Retina (tissue), 1 donor: Measurements from ENCODE around the gene NEIL3.

Source experiments
- DNase-seq: peaks from one replicate; pipeline ENCODE4 v3.0.0-alpha.2; 2016

The NEIL3 gene

DNA sequence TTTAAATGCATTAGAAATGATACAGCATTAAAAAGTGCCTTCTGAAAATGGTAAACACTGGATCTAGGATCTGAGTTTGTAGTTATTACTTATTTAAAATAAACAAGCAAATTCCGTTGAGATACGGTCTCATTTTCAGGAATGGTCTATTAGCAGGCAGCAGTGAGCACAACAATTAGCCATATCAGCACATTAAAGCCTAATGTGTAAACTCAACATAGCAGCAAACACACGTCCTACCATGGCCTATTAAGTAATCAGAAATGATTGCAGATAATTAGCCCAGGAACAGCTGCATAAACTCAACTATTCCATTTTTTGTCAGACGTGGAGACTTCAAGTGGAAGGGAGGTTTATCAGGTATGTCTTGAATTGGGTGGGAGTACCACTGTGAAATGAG lies 61.8 kb downstream of the NEIL3 start:
- no peak for DNase-seq

DNA sequence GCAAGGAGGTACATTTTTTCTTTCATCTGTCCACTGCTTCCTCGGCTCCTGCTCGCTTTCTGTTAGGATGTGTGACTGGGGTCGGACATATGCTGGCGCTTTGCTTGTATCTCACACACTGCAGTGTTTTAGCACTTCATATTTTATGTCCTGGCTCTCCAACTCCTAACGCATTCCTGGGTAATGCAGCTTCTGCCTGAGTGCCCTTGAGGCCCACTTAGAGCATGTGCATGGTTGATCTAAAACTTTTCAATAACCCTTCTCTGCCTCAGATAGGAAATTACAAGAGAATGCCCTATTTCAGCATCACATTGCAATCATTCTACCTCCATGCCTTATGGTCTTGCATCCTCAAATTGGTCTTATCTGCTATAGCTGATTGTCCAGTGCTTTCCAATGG lies 65.3 kb downstream of the NEIL3 start:
- DNase-seq, result peak; percentile 58

DNA sequence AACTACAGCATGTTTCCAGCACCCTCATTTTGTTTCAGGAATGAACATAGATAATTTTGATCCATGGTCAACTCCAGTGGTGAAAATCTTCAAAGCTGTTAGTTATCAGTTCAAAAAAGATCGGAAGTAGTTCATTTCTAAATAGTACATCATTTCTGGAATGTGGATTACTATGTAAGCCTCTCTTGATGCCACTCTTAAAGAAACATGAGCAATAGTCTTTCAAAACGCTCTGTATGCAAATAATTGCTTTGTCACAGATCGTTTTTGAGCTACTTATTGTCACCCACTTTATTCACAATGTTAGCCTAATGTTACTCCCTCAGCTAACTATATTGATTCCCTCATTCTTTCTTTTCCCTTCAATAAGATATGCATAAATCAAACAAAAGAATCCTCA lies 65.7 kb downstream of the NEIL3 start:
- no peak for DNase-seq

DNA sequence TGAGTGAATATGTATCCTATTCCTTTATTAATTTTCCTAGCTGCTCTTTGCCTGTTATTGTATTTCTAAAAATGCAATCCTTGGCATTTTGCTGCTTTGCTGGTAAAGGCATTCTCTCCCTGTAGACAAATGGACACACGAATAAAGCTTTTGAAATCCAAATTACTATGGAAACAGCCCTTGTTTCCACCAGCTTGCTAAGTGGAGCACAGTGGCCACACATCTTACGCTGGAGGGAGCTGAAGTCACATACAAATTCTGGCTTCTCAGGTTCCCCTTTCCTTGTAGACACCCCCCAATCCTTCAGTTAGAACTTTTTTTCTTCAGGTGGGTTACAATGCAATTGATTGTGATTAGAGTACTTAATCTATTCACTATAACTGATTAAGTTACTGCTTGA lies 66.3 kb downstream of the NEIL3 start:
- peak; percentile 20 for DNase-seq

DNA sequence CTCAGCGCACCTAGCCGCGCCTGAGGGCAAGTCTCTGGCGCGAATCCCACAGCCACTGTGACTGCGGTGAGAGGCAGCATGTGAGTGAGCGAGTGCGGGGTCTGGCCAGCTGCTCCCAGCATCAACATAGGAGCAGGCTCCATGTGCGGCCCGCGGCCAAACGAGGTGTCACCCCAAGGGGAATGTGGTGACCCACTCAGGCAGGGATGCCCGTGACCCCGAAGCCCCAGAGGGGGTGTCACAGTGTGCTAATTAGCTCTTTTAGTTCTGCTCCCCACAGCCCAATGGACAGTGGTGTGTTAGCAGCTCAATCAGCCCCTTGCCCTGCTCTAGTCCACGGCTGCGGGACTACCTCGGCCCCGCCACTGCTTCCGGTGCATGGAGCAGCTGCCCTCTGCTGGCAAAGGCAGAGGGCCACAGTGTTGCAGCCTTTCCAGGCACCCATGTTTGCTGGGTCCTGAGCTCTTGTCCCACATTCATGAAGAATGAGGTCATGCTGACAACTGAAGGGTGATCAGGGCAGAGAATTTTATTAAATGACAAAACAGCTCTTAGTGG lies 71.1 kb downstream of the NEIL3 start:
- DNase-seq, result no peak

DNA sequence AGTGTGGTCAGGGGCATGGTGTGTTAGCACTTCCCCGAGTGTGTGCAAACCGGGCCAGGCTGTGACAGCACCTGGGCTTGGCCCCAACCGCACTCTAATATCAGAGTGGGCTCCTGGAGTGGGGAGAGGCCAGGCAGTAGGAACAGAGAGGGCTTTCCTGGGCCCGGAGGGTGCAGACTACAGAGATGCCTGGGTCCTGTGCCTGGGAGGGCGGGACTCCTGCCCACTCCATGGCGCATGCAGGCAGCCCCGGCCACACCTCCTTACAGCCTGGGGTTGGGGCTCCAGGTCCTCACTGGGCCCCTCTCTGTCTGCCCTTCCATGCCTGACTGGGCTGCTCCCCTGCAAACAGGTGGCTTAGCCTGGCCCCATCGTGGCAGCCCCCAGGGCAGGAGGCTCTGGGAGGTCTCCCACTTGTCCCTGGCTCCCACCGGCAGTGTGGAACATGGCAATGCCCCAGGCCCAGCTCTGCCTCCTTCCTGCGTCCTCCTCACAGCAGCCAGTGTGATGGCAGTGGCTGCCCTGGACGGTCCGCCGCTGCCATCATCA lies 72.2 kb downstream of the NEIL3 start:
- DNase-seq, result no peak

DNA sequence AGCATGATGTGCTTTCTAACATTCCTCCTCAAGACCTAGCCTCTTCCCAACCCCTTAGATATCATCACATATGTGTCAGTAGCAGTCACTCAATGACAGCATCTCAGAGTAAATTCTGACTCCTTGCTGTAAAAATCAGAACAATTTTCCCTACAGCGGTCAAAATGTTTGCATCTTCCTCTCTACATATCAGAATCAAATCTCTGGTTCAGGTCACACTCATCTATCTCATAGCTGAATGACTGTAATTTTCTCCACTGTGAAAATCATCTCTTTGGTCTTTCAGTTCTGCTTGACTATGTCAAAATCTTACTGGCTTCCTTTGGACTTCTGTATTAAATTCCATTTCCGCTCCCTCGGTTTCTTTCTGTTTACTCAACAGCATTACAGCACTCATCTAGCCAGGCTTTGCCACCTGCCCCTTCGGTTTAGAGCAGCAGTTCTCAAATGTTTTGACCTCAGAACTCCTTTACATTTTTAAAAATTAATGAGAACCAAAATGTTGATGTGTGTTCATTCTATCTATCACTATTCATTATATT lies 75.3 kb downstream of the NEIL3 start:
- DNase-seq, result peak; percentile 25

DNA sequence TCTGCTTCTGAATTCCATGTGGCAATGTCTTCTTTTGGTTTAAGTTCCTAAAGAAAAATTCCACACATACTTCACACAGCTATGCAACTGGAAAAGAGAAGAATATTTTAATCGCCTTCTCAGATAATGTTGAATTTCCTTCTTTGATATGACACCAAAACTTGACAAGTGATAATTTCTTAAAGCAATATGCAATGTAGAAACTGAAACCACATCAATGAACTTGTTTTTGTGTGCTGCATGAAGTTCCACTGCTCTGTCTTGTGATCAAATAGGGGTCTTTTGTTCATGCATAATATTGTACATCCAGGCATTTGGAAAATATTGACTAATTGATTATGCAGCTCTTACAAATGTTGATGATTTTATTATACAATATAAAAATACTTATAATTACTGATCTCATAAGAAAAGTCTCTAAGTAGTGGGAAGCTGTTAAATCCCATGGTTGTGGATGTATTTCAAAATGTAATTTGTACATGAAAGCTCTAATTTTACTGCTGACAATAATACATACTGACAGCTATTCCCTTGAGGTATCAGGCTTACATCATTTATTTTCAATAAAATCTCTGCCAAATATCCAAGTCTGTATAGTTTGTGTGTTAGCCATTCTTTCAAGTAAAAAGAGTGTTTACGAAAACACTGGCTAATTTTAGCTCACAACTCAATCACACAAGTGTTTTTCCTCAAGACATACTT lies 76.1 kb downstream of the NEIL3 start:
- DNase-seq, result peak; percentile 51

DNA sequence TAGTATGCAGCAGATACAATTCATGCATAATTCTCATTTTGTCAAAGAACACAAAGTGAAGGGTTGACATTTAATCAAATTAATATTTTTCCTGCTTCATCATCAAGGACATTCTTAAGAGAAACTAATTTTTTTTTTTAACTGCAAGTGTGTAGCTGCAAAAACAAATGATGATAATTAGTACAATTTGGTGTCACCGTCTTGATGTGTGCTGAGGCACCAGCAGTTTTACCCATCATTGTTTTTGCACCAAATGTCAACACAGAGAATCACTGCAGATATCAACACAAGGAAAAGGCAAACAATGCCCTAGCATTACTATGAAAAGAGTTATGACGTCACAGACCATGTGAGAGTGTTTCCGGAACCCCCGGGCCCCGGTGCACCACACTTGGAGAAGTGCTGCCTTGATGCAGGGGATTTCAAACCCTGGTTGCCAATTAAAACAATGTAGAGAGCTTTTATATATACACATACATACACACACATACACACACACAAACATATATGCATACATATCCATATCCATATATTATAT lies 76.7 kb downstream of the NEIL3 start:
- DNase-seq, result peak; percentile 80

DNA sequence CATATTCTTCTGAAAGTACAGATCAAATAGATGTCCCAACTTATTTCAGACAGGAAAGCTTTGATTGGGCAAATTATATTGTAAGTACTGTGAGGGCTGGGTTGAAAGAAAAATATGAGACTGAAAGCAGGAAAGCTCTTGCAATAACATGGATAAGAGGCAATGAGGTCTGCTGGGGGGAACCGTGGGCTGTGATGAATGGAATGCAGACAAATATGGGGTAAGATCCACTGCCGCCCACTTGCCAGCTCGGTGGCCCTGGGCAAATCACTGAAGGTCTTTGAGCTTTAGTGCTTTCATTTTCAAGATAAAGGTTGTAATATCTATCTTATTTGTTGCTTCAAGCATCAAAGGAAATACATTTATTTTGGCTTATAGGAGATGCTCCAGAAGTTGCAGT lies 81.6 kb downstream of the NEIL3 start:
- no peak for DNase-seq

DNA sequence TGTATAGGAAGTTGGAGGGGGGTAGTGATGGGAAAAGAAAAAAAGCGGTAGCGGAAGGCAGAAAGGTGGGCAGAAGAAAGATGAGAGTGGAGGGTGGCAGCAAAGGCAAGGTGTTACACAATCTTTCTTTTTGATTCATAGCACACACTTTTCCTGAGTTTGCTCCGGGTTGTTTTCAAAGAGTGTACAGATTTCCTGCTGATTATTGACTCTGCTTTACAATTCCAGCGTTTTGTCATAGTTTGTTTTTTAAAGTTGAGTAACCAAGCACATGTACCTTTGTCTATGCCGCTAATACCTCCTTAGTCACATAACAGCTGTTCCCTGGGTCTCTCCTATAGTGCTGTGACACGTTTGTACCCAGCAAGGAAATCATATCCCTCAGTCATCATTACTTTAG lies 82.3 kb downstream of the NEIL3 start:
- no peak for DNase-seq

DNA sequence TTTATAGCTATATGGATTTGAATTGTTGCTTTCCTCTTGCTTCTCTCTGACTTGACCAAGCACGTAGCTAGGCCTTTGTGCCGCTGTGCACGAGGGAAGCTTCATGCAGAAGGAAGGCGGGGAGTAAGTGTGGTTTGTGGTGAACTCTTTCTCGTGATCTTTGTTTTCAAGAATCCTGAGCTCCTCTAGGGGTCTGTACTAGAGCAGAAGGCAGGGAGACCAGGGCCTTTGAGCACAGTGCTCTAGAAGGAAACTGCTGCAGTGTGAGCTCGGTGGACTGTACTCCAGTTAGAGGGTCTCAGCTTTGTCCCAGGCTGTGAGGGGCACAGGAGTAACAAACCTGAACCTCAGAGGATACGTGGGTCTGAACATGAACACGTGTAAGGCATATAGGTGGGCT lies 83.6 kb downstream of the NEIL3 start:
- no peak for DNase-seq

DNA sequence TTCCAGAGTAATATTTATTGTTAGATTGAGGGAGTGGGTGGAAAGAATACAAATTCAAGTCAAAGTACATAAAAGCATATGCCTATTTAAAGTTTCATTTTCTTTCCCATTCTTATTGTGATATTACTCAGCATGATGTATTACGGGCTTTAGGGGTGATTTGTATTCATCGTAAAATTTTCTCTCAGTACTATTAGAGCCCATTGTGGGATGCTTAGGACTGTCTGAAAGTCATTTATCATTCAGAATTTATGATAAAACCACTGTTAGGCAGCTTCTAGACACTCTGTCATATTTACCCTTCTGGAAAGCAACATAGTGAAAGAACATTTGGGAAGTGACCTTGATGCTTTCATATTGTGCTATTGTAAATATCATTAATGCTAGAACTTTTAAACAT lies 86.7 kb downstream of the NEIL3 start:
- no peak for DNase-seq

DNA sequence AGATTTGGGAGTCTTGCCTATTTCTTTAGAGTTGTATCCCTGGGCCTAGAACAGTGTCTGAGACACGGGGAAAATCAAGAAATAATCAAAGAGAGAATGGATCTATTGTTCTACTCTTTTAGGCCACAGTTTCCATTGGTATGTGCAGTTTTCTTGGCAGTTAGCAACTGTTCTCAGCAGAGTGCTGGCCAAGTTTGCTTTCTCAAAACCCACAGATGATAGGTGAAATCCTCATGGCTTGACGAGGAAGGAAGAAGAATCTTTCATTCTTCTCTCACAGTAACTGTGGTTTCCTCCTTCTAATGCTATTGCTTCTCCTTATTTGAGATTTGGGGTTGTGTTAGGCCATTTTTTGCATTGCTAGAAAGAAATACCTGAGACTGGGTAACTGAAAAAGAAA lies 90.4 kb downstream of the NEIL3 start:
- DNase-seq, result no peak

DNA sequence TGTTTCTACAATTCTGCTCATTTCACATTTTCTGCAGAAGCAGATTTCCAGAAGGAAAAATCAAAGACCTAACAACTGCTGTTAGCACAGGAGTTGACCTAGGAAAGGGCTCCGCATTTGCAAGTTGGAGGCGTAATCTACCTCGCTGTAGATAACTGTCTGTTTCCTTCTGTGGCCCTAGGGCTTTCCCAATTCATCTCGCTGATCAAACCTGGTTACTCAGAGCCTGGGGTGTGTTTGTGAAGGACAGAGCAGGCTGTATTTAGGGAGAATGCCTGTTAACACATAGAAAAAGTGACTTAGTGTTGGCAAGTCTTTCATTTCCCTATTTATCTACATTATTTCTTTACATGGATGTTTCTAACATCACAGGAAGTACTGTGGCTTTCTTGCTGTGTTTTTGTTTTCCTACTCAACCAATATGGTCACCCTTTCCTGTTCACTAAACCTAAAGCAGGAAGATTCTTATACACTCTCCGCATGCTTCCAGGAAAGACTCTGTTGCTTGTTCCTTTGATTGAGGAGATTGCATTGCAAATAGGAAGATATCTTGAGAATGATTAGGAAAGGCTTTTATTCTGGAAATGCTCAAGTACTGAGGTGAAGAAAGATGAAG lies 92.1 kb downstream of the NEIL3 start:
- DNase-seq, result no peak

DNA sequence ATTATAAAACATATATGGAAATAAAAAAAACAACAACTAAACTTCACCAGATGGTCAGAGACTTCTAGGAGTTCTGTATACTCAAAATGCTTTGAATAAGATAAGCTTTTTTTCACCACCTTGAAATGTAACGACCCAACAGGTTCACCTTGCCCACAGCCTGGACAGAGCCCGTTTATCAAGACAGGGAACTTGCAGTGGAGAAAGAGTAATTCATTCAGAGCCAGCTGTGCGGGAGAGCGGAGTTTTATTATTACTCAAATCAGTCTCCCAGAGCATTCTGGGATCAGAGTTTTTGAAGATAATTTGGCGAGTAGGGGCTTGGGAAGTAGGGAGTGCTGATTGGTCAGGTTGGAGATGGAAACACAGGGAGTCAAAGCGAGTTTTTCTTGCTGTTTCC lies 94.1 kb downstream of the NEIL3 start:
- no peak for DNase-seq

DNA sequence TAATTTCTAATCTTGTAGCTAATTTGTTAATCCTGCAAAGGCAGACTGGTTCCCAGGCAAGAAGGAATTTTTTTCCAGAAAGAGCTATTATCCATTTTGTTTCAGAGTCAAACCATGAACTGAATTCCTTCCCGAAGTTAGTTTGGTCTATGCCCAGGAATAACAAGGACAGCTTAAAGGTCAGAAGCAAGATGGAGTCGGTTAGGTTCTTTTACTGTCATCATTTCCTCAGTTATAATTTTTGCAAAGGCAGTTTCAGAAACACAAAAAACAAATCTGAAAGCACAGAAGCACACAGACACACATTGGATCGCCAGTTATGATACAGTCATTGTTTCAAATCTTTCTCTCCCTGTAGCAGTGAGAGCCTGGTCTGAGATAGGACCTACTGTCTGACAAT lies 94.7 kb downstream of the NEIL3 start:
- no peak for DNase-seq

DNA sequence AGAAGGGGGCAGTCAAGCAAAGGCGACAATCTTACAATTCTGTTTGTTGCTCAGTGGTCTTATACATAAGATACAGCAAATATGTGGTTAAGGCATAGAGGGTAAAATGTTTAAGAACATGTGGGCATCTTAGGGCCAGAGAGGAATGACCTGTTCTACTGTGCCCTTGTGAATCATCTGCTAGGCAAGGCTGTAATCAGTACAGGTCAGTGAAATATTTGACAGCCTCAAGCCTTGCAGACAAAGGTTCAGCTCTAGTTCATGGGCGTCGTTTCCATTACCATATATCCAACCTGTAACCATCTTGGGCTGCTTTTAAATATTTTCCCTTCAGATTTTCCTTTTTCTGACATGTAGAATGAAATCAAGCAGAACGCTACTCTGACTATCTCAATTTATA lies 95.3 kb downstream of the NEIL3 start:
- no peak for DNase-seq

DNA sequence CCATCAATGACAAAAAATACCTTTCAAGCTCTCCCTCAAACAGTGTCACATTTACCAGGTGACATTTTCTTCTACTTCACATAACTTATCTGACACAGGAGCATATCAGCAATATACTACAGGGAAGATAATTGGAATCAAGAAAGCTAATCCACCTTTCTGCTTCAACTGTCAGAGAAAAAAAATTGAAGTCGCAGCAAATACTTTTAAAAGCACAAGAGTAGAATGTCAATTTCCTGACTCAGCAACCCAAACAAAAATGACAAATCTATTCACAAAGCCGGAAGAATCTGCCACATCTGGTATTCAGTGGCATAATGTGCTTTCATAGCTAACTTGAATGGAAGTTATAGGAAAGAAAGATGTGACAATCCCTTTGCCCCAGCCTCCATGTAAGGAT lies 95.8 kb downstream of the NEIL3 start:
- DNase-seq, result no peak

DNA sequence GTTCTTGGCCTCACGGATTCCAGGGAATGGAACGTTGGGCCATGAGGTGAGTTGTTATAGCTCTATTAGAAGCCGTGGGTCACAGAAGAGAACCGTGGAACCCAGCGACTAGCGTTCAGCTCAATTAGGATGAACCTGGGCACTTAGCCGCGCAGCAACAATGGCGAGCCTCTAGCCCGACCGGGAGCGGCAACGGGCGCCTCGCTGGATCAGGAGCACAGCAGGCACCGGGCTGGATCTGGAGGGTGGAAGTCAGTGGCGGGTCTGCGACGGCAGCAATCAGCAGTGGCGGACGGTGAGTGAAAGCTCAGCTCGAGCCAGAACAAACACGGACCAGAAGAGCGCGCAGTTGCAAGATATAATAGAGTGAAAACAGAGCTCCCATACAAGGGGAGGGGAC lies 98.3 kb downstream of the NEIL3 start:
- no peak for DNase-seq

DNA sequence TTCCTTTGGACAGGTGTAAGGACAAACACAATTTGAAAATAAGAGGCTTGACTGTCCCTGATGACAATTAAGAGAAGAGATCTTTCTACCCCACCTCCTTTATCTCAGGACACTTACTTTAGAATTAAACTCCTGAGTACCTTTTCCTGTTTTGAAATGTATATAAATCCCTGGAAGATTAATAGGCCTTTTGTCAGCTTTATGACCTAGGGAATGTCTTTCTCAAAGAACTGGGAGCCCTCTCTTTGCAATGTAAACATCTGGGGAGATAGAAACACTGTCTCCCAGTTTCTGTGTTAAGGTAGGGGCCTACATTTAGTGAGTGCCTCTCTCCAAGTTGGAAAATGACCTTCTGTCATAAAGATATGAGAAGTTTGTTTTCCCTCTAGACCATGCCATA lies 100.9 kb downstream of the NEIL3 start:
- no peak for DNase-seq

DNA sequence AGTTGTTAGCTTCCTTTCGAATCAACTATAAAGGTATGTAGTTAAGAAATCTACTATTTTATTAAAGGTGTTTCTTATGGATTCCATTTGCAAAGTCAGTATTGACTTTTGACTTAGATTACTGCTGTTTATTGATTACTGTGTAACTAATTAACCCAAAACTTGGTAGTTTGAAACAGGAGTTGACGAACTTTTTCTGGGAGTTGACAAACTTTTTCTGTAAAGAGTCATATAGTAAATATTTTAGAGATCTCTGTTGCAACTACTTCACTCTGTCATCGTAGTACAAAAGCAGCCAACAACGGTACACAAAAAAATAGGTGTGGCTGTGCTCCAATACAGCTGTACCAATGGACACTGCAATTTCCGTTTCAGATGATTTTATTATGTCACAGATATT lies 102.3 kb downstream of the NEIL3 start:
- no peak for DNase-seq
